ENCODE results near the gene VPS35L.
"Not testable (repeated sequence)": the region's sequence is repeated elsewhere in the genome, so short reads cannot be mapped to it uniquely, and the experiment has no call there.

VPS35L gene

DNA sequence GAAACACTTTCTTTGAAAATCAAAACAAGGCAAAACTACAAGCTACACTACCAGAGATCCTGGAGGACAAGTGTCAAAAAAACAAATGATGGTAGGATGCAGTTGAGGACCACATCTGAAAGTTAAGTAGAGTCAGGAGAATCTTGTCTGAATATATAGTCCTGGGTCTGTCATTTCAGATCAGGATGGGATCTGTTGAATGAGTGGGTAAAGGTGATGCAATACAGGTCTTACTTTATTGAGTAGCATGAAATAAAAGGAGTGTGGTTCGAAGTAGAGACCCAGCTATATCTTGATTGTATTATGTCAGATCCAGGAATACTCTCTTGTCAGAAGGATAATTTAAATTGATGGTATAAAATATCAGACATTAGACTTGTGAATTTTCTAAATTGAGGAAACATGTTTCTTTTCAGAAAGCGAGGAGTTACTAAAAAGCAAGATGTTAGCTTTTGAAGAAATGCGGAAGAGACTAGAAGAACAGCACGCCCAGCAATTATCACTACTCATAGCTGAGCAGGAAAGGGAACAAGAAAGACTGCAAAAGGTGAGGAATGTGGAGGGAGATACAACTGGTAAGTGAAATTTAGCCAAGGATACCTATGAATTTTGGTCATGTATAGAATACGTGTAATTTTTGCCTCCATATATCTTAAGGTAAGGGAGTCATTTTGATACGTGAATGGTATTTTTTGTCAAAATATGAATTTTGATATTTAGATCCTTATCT is 15.1 kb upstream of the VPS35L start:
- DNase-seq, result no peak

- peak; percentile 37 for DNase-seq
Observed at GRCh38 chr16:19542138-19542821, 13.2 kb upstream of the VPS35L start.

DNA sequence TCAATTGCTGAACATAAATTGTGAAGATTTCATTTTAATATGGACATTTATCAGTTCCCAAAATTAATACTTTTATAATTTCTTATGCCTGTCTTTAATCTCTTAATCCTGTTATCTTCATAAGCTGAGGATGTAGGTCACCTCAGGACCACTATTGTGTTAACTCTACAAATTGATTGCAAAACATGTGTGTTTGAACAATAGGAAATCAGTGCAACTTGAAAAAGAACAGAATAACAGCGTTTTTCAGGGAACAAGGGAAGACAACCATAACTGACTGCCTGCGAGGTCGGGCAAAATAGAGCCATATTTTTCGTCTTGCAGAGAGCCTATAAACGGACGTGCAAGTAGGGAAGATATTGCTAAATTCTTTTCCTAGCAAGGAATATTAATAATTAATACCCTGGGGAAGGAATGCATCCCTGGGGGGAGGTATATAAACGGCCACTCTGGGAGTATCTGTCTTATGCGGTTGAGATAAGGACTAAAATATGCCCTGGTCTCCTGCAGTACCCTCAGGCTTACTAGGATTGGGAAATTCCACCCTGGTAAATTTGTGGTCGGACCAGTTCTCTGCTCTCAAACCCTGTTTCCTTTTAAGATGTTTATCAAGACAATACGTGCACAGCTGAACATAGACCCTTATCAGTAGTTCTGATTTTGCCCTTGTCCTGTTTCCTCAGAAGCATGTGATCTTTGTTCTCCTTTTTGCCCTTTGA is 12.1 kb upstream of the VPS35L start:
- not testable (repeated sequence) for DNase-seq

DNA sequence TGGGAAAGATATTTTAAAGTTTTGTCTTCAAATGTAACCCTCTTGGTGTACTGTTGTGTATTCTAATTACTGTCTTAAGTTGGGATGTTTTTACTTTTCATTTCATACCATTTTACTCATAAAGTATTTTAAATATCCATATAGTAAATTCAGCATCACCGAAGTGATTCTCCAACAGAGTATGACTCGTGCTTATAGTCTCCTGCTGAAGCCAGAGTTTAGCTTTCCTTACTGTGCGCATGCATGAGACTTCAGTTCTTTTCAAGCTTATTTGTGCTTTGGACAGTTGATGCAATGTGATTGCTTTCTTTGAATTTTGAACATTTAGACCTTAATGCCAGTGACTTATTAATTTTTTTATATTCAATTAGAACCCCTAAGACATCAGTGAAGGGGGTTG is 7.4 kb upstream of the VPS35L start:
- no peak for DNase-seq

DNA sequence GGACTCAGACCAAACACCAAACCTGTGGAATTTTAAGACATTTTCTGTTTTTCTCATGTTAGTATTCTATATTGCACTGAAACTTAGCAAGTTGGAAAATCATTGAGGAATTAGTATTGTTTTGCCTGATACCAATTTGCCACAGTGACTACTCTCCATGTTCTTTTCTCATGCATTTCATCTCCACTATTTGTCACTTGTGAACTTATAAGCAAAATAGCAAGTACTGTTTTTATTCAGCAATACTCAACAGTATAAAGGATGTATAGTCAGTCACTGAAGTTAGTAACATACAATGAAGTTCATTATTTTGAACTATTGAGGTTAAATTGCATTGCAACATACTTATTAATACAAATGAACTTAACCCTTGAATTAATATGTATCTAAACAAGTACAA is 5.8 kb upstream of the VPS35L start:
- no peak for DNase-seq

- DNase-seq, result no peak
Observed at GRCh38 chr16:19555938-19556771, 652 bp downstream of the VPS35L start.

DNA sequence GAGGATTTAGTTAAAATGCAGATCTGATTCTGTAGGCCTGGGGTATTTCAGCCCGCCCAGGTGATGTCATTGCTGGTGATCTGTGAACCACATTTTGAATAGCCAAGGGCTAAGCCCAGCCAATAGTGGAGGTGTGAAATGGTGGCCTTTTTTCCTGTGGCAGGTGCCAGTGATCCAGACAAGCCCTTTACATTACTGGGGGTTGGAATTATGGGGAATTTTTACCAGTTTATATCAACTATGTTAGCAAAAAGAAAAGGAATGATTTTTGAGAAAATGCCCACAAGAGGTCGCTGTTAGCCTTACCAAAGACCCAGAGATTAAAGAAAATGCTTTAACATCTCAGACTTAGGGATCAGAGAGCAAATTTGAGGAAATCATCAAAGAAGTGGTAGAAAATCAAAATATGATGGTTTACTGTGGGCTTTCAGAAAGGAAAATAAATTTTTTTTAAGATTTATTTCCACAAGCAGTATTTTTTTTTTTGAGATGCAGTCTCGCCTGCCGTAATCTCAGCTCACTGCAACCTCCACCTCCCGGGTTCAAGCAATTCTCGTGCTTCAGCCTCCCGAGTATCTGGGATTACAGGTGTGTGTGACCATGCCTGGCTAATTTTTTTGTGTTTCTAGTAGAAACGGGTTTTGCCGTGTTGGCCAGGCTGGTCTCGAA is 3.9 kb downstream of the VPS35L start:
- DNase-seq, result peak; percentile 86

DNA sequence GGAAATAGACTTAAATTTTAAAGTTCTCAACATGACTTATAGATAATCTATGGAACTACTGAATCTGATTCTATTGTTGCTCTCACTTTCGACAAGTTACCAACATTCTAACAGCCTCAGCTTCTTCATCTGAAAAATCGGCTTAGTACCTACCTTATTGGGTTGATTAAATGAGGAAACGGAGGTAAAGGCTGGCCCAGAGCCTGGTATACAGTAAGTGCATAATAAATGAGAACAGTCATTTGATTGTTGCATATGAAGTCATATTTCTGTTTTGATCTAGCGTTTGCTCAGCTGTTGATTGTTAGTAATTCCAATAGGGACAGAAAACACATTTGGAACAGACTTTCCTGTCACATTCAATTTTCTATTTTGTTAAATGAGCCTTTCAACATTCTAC is 4.6 kb downstream of the VPS35L start:
- no peak for DNase-seq

DNA sequence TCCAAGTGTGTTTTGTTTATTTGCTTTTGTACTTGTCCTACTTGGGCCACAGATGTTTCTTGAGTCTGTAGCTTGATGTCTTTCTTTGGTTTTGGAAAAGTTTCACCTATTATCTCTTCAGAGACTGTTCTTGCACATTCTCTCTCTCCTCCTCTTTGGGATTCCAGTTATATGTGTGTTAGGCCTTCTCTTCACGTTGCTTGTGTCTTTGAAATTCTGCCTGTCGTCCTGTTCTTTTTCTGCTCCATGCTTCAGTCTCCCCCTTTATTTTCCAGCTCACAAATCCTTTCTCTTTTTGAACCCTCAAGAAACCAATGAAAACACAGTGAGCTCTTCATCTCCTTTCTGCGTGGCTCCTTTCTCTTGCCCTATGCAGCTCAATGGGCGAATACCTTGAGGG is 7.9 kb downstream of the VPS35L start:
- DNase-seq, result peak; percentile 9

- DNase-seq, result no peak
Observed at GRCh38 chr16:19566362-19566761, 10.9 kb downstream of the VPS35L start.

- DNase-seq, result no peak
Observed at GRCh38 chr16:19567560-19567959, 12.1 kb downstream of the VPS35L start.

- DNase-seq, result no peak
Observed at GRCh38 chr16:19573997-19574396, 18.5 kb downstream of the VPS35L start.

- DNase-seq, result no peak
Observed at GRCh38 chr16:19574615-19575014, 19.1 kb downstream of the VPS35L start.

- DNase-seq, result no peak
Observed at GRCh38 chr16:19578378-19578971, 23.0 kb downstream of the VPS35L start.

DNA sequence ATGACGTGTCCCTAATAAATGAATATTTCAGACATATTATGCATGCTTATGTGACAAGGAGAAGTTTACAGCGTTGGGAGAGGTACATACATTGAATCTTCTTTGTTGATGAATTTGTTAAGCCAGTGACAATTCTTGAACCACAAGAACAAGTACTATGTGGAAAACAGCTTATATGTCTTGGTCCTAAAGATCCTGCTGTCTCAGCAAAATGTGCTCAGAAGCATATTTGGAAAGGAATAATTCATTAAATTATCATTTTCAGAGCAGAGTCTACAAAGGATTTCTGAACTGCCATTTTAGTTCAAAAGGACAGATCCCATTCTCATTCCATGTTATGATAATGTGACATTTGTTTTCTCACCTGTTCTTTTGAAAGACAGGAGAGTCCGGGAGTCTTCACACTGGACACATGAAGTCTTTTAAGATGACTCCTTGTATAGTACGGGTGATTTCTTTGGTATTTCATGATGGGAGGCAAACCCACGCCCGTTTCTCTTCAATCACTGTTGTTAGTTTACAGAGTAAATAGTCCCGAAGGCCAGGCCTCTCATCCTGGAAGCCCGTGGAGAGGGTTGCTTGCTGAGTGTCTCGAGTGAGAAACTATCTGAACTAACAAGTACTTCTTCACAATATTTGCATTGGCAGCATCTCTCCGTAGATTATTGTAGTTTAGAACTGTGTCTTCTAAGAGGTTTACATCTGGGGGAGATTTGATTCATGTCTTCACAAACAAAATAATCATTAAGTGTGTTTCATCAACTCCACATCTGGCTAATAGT is 26.7 kb downstream of the VPS35L start:
- no peak for DNase-seq

DNA sequence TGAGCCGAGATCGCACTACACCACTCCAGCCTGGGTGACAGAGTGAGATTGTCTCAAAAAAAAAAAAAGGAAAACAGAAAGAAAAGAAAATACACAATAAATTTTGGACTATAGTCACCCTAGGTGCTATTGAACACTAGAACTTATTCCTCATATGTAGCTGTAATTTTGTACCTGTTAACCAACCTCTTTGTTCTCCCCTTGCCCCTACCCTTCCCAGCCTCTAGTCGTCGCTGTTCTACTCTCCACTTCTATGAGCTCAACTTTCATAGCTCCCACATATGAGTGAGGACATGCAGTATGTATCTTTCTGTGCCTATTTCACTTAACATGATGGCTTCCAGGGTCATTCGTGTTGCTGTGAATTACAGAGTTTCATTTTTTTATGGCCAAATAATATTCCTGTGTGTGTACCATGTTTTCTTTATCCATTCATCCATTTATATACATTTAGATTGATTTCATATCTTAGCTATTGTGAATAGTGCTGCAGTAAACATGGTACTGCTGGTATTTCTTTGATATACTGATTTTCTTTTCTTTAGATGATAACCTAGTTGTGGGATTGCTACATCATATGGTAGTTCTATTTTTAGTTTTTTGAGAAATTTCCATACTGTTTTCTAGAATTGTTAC is 28.3 kb downstream of the VPS35L start:
- DNase-seq, result peak; percentile 78

DNA sequence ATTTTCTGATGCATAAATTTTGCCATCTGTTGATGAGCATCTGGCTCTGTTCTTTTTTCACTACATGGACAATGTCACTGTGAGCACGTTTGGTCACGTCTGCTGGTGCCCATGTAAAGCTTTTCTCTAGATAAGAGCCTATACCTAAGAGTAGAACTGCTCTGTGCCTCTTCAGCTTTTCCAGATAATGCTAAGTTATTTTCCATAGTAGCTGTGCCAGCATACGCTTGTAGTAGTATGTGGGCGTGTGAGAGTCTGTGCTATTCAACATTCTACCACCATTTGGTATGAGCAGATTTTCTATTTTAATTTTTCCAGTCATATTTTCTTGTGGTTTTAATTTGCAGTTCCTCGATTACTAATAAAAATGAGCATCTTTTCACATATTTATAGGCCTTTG is 33.2 kb downstream of the VPS35L start:
- DNase-seq, result peak; percentile 7

DNA sequence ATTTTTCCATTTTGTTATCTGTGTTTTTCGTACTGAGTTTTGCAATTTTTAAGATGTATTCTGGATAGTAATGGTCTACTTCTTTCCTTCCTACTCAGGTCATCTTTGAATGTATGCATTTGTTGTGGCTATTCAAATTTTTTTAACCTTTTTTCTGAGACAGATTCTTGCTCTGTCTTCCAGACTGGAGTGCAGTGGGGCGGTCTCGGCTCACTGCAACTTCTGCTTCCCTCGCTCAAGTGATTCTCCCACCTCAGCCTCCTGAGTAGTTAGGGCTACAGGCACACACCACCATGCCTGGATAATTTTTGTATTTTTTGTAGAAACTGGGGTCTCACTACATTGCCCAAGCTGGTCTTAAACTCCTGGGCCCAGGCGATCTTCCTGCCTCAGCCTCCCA is 33.6 kb downstream of the VPS35L start:
- DNase-seq, result no peak

GRCh38 chr16:19589771-19590302 is 34.3 kb downstream of the VPS35L start:
- peak; percentile 47 for DNase-seq

DNA sequence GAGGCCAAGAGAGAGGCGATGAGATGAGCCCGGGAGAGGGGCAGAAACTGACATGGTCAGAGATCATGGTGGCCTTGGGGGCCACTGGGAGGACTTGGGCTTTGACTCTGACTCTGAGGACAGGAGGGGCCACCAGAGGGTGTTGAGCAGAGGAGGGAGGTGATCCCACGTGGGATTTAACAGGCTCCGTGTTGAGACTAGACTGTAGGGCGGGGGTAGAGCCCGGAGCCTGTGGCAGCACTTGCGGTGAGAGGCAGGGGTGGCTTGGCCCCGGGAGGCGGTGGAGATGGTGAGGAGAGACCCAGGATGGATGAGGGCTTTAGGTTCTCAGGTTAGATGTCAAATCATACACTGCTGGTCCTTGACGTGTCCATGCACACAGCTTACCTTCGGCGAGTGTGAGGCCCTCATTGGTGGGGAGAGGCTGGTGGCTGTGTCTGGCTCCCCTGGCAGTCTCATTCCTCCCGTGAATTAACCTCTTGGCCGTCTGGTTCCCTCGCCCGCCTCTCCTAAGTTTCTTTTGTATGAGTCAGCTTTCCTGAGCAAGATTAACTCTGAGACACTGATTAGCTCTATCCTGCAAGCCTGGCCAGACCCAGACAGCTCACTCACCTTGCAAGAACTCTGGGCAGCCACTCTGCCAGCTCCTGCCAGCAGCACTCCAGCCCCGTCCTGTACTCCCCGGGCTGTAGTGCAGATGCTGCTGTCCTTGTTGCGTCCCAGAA is 39.7 kb downstream of the VPS35L start:
- DNase-seq, result no peak
